Ovary (tissue), 3 donors: ENCODE results near the gene CYP27B1.

Experiments
- CTCF ChIP-seq, 3 donors: fragments of 450-650 bp in 2 of 3; fragments of 200-600 bp in 1 of 3; IDR thresholded peaks; one replicate each; pipeline versions ENCODE4 v1.5.1 to v1.8.0; 2016 to 2022; ENCODE audit warnings: antibody characterized with exemption in 3 of 3, mild to moderate bottlenecking in 1 of 3
- EP300 ChIP-seq: sonication (generic); formaldehyde crosslinking; IDR thresholded peaks from one replicate; pipeline ENCODE4 v1.6.1; 2017; ENCODE audit warnings: antibody characterized with exemption
- POLR2A ChIP-seq: fragments of 450-650 bp; IDR thresholded peaks from one replicate; pipeline ENCODE4 v1.6.1; 2017; ENCODE audit warnings: antibody characterized with exemption, mild to moderate bottlenecking, moderate library complexity
- donor health status: DM: no; HTN: no; CAD: no.

- TF ChIP-seq EP300 = no peak
- no peak for TF ChIP-seq CTCF (IDR thresholded peaks at IDR 0.05)
- no peak for TF ChIP-seq POLR2A
Observed at GRCh38 chr12:57775044-57775443, 8.2 kb upstream of the CYP27B1 start.
